Ishikawa (cell line): ENCODE measurements around the gene NCDN.

ENCODE experiments used
- EP300 ChIP-seq: IDR thresholded peaks from 2 replicates; pipeline ENCODE4 v1.6.1; 2012; ENCODE audit warnings: borderline replicate concordance
- FOXM1 ChIP-seq: IDR thresholded peaks from 2 replicates; pipeline ENCODE4 v1.6.1; 2012; ENCODE audit warnings: low read depth, borderline replicate concordance
- RAD21 ChIP-seq: IDR thresholded peaks from 2 replicates; pipeline ENCODE4 v1.6.1; 2012; ENCODE audit warnings: low read depth
- ZBTB7A ChIP-seq: IDR thresholded peaks from 2 replicates; pipeline ENCODE4 v1.6.1; 2012; ENCODE audit warnings: low read depth
- TF ChIP-seq, protein P1 (sequence below): IDR thresholded peaks from 2 replicates; pipeline ENCODE4 v1.6.1; 2012; ENCODE audit warnings: low read depth, mild to moderate bottlenecking
- TF ChIP-seq, protein P2 (sequence below): IDR thresholded peaks from 2 replicates; pipeline ENCODE4 v1.6.1; 2012
- TF ChIP-seq, protein P3 (sequence below): IDR thresholded peaks from 2 replicates; pipeline ENCODE4 v1.6.1; 2012

DNA sequence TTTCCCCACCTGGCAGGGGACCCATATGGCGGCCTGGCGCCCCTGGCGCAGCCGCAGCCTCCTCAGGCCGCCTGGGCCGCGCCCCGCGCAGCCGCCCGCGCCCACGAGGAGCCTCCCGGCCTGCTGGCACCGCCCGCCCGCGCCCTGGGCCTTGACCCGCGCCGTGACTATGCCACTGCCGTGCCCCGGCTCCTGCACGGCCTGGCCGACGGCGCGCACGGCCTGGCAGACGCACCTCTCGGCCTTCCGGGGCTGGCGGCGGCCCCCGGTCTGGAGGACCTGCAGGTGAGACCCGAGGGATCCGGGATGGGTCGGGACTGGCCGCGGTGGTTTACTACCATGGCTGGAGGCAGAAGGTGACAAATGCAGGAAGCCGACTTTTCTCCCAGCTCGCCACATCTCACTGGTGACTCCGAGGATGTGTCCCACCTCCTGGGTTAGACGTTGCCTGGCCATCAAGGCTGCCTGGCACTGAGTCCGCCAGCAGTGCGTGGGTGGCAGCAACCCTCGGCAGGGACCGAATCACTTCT is 16.6 kb downstream of the NCDN start:
- TF ChIP-seq, protein P1, sequence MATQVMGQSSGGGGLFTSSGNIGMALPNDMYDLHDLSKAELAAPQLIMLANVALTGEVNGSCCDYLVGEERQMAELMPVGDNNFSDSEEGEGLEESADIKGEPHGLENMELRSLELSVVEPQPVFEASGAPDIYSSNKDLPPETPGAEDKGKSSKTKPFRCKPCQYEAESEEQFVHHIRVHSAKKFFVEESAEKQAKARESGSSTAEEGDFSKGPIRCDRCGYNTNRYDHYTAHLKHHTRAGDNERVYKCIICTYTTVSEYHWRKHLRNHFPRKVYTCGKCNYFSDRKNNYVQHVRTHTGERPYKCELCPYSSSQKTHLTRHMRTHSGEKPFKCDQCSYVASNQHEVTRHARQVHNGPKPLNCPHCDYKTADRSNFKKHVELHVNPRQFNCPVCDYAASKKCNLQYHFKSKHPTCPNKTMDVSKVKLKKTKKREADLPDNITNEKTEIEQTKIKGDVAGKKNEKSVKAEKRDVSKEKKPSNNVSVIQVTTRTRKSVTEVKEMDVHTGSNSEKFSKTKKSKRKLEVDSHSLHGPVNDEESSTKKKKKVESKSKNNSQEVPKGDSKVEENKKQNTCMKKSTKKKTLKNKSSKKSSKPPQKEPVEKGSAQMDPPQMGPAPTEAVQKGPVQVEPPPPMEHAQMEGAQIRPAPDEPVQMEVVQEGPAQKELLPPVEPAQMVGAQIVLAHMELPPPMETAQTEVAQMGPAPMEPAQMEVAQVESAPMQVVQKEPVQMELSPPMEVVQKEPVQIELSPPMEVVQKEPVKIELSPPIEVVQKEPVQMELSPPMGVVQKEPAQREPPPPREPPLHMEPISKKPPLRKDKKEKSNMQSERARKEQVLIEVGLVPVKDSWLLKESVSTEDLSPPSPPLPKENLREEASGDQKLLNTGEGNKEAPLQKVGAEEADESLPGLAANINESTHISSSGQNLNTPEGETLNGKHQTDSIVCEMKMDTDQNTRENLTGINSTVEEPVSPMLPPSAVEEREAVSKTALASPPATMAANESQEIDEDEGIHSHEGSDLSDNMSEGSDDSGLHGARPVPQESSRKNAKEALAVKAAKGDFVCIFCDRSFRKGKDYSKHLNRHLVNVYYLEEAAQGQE = no peak
- TF ChIP-seq, protein P2, sequence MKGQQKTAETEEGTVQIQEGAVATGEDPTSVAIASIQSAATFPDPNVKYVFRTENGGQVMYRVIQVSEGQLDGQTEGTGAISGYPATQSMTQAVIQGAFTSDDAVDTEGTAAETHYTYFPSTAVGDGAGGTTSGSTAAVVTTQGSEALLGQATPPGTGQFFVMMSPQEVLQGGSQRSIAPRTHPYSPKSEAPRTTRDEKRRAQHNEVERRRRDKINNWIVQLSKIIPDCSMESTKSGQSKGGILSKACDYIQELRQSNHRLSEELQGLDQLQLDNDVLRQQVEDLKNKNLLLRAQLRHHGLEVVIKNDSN = no peak
- TF ChIP-seq FOXM1 = no peak
- no peak for TF ChIP-seq EP300
- no peak for TF ChIP-seq RAD21
- TF ChIP-seq, protein P3, sequence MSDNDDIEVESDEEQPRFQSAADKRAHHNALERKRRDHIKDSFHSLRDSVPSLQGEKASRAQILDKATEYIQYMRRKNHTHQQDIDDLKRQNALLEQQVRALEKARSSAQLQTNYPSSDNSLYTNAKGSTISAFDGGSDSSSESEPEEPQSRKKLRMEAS = no peak
- TF ChIP-seq ZBTB7A = no peak
